Liver (tissue), 3 donors: Measurements from ENCODE around the gene PITX2.

Experiments
- CTCF ChIP-seq: fragments of 150-350 bp; IDR thresholded peaks from 2 replicates; pipeline ENCODE4 v1.5.1; 2017; ENCODE audit warnings: improper control_type of control experiment, low read depth, low read length; ENCODE audit not compliant: missing input control
- EGR1 ChIP-seq, 2 donors: IDR thresholded peaks; 2 replicates each; pipeline ENCODE4 v1.6.1; 2016 to 2018; ENCODE audit warnings: antibody characterized with exemption in 2 of 2, low read depth in 2 of 2
- GABPA ChIP-seq, 2 donors: IDR thresholded peaks in 1 of 2; conservative IDR thresholded peaks in 1 of 2; 2 replicates each; pipeline ENCODE4 v1.6.1; 2016; ENCODE audit warnings: antibody characterized with exemption in 2 of 2, mild to moderate bottlenecking in 1 of 2, moderate library complexity in 1 of 2
- MAX ChIP-seq: IDR thresholded peaks from 2 replicates; pipeline ENCODE4 v1.6.1; 2016; ENCODE audit warnings: antibody characterized with exemption
- REST ChIP-seq: IDR thresholded peaks from 2 replicates; pipeline ENCODE4 v1.6.1; 2016; ENCODE audit warnings: antibody characterized with exemption, mild to moderate bottlenecking
- RXRA ChIP-seq, 2 donors: IDR thresholded peaks; 2 replicates each; pipeline ENCODE4 v1.6.1; 2017 to 2018; ENCODE audit warnings: antibody characterized with exemption in 2 of 2, mild to moderate bottlenecking in 1 of 2
- SP1 ChIP-seq: IDR thresholded peaks from 2 replicates; pipeline ENCODE4 v1.6.1; 2018; ENCODE audit warnings: antibody characterized with exemption, mild to moderate bottlenecking
- TAF1 ChIP-seq: conservative IDR thresholded peaks from 2 replicates; pipeline ENCODE4 v1.6.1; 2016; ENCODE audit warnings: antibody characterized with exemption, mild to moderate bottlenecking
- ZBTB33 ChIP-seq: IDR thresholded peaks from 2 replicates; pipeline ENCODE4 v1.6.1; 2016; ENCODE audit warnings: antibody characterized with exemption
- donor health status: healthy.
- donor health status: healthy.

GRCh38 chr4:110617075-110617640 lies 5.7 kb downstream of the PITX2 start:
- TF ChIP-seq CTCF: no peak
- TF ChIP-seq EGR1 (IDR thresholded peaks at IDR 0.05; ENCODE audit: low read depth in 2 of 2): no peak
- TF ChIP-seq RXRA (IDR thresholded peaks at IDR 0.05): no peak
- no peak for TF ChIP-seq REST
- TF ChIP-seq MAX: no peak
- no peak for TF ChIP-seq ZBTB33
- no peak for TF ChIP-seq TAF1
- no peak for TF ChIP-seq SP1
- no peak for TF ChIP-seq GABPA (IDR thresholded peaks at IDR 0.05 in 1 of 2, conservative IDR thresholded peaks at IDR 0.05 in 1 of 2)
